Right atrium auricular region (tissue), 2 donors: Measurements from ENCODE around the gene MSX2. TPM values are rescaled to one million over a fixed set of nuclear protein-coding genes. Genes with fewer than 3 reads are reported as not detected.

Experiments used
- DNase-seq: peaks from one replicate; pipeline ENCODE4 v3.0.0-alpha.2; 2019; ENCODE audit warnings: low spot score
- H3K27ac ChIP-seq, 2 donors: fragments of 200-600 bp; sonication (generic); 1 replicate in 1 of 2; 2 replicates in 1 of 2; pipeline ENCODE4 v1.5.1; 2016 to 2019
- H3K27me3 ChIP-seq, 2 donors: fragments of 200-600 bp; sonication (generic); one replicate each; pipeline versions ENCODE4 v1.5.1 to v1.6.0; 2017 to 2019
- H3K36me3 ChIP-seq: fragments of 200-600 bp; sonication (generic); one replicate; pipeline ENCODE4 v1.5.1; 2016
- H3K4me1 ChIP-seq, 2 donors: fragments of 200-600 bp; sonication (generic); one replicate each; pipeline versions ENCODE4 v1.5.1 to v1.6.0; 2017 to 2019
- H3K4me3 ChIP-seq, 2 donors: fragments of 200-600 bp; sonication (generic); 1 replicate in 1 of 2; 2 replicates in 1 of 2; pipeline ENCODE4 v1.5.1; 2017 to 2019; ENCODE audit warnings: mild to moderate bottlenecking in 1 of 2, moderate library complexity in 1 of 2
- H3K9me3 ChIP-seq, 2 donors: fragments of 200-600 bp; sonication (generic); one replicate each; pipeline ENCODE4 v1.5.1; 2019
- total RNA-seq, 2 donors: library from RNA; depleted of rRNA; stranded (reverse); fragments of >200 nt; gene quantifications; one replicate each; pipeline ENCODE4 v1.1.0, GENCODE V29; 2016
- TF ChIP-seq, protein P1 (sequence below), 2 donors: fragments of 200-600 bp; sonication (generic); IDR thresholded peaks; one replicate each; pipeline ENCODE4 v1.5.1; 2019; ENCODE audit warnings: antibody characterized with exemption in 2 of 2

MSX2 gene
- total RNA-seq, 2 donors from 2014 or later = 2.6 to 3.4 TPM

- H3K27ac ChIP-seq = no peak overlapping the region
- H3K4me3 ChIP-seq = no peak overlapping the region
- no peaks in the 10 kb centered on the region for H3K9me3 ChIP-seq
- H3K27me3 ChIP-seq = peaks cover 24 to 39% of the 10 kb centered on the region in 2 donors
- H3K4me1 ChIP-seq = peaks cover 0 to 16% of the 10 kb centered on the region in 2 donors
- TF ChIP-seq, protein P1, sequence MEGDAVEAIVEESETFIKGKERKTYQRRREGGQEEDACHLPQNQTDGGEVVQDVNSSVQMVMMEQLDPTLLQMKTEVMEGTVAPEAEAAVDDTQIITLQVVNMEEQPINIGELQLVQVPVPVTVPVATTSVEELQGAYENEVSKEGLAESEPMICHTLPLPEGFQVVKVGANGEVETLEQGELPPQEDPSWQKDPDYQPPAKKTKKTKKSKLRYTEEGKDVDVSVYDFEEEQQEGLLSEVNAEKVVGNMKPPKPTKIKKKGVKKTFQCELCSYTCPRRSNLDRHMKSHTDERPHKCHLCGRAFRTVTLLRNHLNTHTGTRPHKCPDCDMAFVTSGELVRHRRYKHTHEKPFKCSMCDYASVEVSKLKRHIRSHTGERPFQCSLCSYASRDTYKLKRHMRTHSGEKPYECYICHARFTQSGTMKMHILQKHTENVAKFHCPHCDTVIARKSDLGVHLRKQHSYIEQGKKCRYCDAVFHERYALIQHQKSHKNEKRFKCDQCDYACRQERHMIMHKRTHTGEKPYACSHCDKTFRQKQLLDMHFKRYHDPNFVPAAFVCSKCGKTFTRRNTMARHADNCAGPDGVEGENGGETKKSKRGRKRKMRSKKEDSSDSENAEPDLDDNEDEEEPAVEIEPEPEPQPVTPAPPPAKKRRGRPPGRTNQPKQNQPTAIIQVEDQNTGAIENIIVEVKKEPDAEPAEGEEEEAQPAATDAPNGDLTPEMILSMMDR (IDR thresholded peaks at IDR 0.05) = no peak
- H3K36me3 ChIP-seq = no peaks in the 10 kb centered on the region
- no peak for DNase-seq
Measured at GRCh38 chr5:174718880-174719610, 5.3 kb upstream of the MSX2 start.

- no peaks in the 10 kb centered on the region for H3K36me3 ChIP-seq
- H3K4me1 ChIP-seq = peaks cover 0 to 18% of the 10 kb centered on the region in 2 donors
- TF ChIP-seq, protein P1 (IDR thresholded peaks at IDR 0.05) = no peak
- no peaks in the 10 kb centered on the region for H3K9me3 ChIP-seq
- DNase-seq = no peak
- peaks cover 24 to 39% of the 10 kb centered on the region in 2 donors for H3K27me3 ChIP-seq
- no peak overlapping the region for H3K27ac ChIP-seq
- H3K4me3 ChIP-seq = no peak overlapping the region
Measured at GRCh38 chr5:174719793-174720611, 4.4 kb upstream of the MSX2 start.

- TF ChIP-seq, protein P1 (IDR thresholded peaks at IDR 0.05) = no peak
- peaks cover 0 to 26% of the 10 kb centered on the region in 2 donors for H3K4me1 ChIP-seq
- H3K9me3 ChIP-seq = no peaks in the 10 kb centered on the region
- H3K36me3 ChIP-seq = no peaks in the 10 kb centered on the region
- peak overlapping the region in 1 of 2 donors; percentile 34 for H3K4me3 ChIP-seq
- H3K27ac ChIP-seq = no peak overlapping the region
- peaks cover 24 to 39% of the 10 kb centered on the region in 2 donors for H3K27me3 ChIP-seq
- DNase-seq = no peak
Measured at GRCh38 chr5:174720612-174721529, 3.5 kb upstream of the MSX2 start.

DNA sequence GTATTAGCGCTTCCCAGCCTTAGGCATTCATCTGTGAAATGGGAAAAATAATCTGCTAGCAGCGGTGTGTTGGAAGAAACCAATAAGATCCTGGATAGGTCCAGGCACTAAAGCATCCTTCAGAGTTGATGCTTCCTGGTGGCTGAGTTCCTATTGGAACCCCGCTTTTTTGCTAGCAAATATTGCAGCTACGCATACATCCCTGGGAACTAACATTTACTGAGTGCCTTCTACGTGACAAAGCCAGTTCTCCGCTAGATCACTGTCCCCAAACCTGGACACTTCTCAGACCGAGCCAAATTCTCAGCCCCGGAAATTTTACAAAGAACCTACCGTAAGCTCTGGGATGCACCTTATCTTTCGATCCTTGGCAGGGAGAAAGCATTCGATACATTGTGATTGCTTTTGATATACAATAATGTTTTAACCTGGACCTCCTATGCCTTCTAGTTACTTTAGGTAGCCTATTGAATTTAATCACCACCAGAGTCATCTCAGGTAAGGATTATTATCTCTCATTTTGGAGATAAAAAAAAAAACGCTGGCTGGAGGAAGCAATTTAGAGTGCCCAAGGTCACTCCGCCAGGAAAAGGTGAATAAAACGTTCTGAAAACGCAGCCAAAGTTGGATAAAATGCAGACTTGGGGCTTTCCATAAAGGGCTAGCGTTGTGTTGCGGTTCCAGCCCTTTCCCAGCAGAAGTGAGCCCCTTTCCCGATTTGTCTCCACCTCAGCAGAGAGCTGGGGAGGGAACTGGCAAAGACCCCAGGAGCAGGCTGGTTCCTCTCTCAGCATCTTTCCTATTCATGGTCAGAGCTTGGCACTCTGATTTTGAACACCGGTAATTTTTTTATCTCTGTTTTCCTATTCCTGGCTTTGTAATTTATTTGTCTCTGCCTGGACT lies 2.6 kb upstream of the MSX2 start:
- H3K27ac ChIP-seq = no peak overlapping the region
- H3K36me3 ChIP-seq = no peaks in the 10 kb centered on the region
- TF ChIP-seq, protein P1 (IDR thresholded peaks at IDR 0.05) = no peak
- H3K9me3 ChIP-seq = no peaks in the 10 kb centered on the region
- H3K4me1 ChIP-seq = peaks cover 0 to 28% of the 10 kb centered on the region in 2 donors
- DNase-seq = no peak
- peaks cover 24 to 39% of the 10 kb centered on the region in 2 donors for H3K27me3 ChIP-seq
- peak overlapping the region in 1 of 2 donors; percentile 34 for H3K4me3 ChIP-seq
